Erythroblast (primary cell): ENCODE measurements around the gene WDR53.
"Not testable (repeated sequence)": the region's sequence is repeated elsewhere in the genome, so short reads cannot be mapped to it uniquely, and the experiment has no call there.

Experiments
- GATA1 ChIP-seq: IDR thresholded peaks from 2 replicates; pipeline ENCODE4 v1.6.1; 2011; ENCODE audit warnings: low read depth, mild to moderate bottlenecking, control low read depth, low read length, moderate library complexity
- POLR2A ChIP-seq: IDR thresholded peaks from 2 replicates; pipeline ENCODE4 v1.6.1; 2011; ENCODE audit warnings: mild to moderate bottlenecking, low read length

- TF ChIP-seq POLR2A, GATA1: not testable (repeated sequence)
These were observed 46.9 kb upstream of the WDR53 start for GRCh38 chr3:196615234-196615633.
